ENCODE results near the gene ITGB8.
"Not testable (repeated sequence)": the region's sequence is repeated elsewhere in the genome, so short reads cannot be mapped to it uniquely, and the experiment has no call there.

Gene ITGB8

DNA sequence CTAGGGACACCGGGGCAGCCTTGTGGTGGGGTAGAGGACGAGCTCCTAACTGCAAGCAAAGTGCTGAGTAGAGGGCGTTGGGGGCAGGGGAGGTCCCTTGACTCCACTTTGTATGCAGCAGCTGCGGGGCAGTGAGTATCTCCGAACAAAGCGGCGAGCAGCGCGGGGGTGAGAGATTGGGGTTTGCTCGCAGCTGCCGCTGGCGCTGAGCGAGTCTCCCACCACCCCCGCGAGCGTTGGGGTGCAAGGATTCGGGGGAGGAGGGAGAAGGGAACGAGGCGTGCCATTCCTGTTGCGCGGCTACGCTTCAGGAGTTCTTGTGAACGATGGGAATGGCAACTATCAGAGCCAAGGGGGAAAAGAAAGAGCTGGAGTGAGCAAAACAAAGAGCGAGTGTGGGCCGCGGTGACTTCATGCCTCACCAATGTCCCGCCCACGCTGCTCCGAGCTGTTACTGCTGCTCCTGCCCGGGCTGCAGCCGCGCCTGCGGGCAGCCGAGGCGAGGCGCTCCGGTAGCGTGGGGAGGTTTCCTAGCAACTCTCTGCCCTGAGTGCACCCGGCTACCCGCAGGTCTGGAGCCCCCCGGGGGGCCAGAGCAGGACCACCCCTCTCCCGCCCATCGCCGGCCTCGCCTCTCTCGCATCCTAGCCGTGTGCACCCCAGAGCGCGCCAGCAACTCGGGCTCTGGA is at the start of gene ITGB8:
Gene ITGB8, plus strand, starts transcription at position 662 of the 689 bp plus-strand sequence. CDS start 907 bp downstream, outside the sequence.
- peak; percentile 93 for DNase-seq (ENCODE audit: low spot score)

DNA sequence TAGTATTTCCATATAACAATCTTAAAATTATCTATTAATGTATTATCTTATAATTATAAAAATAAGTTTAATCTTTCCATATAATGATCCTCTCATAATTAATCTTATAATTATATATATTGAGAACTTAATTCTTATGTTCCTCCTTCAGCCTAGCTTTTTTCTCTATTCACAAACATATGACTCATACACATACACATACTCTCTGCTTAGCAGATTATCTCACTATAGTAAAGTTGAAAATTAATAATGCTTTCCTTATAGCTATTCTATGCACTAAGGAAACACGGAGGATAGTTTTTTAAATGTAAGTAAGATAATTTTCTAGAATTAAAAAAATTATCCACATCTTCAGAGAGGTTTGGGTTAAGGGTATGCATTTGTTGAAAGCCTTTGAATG is 47.7 kb upstream of the ITGB8 start:
- DNase-seq (ENCODE audit: low spot score): no peak

DNA sequence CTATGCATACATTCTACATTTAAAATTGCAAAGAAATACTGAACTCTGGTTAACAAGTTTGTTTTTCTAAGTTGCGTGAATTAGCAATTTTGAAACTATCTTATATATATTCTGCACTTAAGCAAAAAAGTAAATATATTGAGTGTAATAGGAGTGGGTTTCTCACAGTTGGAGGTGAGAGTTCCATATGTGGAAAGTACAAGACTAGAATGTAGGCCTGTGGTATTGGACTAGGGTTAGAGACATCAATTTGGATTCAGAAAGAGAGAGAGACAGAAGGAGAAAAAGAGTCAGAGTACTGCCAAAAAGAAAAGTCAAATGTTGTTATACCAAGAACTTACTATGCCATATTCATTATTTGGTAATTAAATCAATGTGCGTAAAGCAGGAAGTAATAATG is 47.3 kb upstream of the ITGB8 start:
- no peak for DNase-seq (ENCODE audit: low spot score)

DNA sequence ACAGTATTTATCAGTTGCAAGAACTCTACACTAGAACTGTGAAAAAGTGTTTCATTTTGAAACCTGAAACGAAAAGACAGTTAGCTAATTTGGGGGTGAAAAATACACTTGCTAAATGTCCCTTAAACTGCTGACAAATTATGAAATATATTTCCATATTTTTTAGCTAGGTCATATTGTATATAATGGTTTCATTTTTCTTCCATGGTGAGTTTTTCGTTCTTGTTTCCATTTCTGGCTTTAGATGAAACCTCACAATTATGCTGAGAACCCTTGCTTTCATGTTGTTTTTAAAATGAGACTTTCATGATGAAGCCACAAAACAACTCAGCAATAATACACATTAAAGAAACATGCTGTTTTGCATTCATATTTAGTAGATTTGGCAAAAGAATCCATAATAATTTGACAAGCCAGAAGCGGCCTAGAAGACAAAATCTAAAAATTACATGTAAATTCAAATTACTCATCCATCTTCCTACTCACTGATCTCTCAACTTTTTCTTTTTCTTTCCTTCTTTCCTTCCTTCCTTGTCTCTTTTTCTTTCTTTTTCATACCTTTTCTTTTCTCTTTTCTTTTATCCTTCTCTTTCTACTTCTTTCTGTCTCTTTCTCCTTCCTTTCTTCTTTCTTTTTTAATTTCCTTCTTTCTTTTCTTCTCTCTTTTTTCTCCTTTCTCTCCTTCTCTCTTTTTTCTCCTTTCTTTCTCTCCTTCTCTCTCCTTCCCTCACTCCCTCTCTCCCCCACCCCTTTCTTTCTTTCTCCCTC is 46.5 kb upstream of the ITGB8 start:
- DNase-seq (ENCODE audit: low spot score): no peak

DNA sequence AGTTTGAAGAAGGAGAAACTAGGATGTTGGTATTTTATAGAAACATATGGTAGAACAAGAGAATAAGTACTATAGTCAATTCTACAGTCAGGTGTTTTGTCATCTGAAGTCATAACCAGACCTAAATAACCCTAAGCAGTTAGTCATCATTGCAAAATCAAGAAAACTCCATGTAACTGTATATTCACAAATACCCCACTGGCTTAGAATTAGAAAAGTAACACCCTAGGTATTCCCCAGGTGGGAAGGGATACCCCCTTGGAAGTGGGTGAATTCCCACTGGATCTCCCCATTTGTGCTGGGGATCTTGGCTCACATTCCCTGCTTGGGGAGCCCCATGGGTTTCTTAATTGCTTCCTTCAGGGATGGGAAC is 45.9 kb upstream of the ITGB8 start:
- DNase-seq (ENCODE audit: low spot score): no peak

DNA sequence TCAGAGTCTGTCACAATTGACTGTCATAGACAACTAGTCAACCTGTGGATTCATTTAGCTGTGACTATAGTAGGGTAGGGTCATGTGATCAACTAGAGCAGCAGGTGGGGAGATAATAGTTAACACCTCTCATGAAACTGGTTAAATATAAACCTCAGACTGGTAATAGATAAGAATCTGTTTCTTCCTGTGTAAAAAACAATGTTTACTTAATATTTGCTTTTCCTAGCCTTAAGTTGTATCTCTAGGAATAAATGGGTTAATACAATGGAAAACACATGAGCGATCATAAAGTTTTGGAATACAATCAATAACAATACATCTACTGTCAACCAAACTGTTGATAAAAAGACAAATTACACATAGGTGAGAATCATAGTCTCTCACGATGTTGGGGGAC is 43.4 kb upstream of the ITGB8 start:
- no peak for DNase-seq (ENCODE audit: low spot score)

DNA sequence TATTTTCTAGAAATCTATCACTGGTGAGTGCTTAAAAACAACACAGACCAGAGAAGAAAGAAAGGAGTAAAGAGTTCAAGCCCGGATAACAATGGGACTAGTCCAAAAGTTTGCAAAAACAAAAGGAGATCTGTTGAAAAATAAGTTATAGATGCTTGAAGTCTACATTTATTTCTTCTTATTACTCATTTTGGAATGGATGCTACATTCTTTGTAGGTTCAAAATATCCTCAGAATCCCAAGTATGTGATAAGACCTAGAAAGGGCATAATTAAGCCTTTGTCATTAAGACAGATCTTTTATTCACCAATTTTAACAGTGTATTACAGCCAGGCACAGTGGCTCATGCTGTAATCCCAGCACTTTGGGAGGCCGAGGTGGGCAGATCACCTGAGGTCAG is 42.7 kb upstream of the ITGB8 start:
- DNase-seq (ENCODE audit: low spot score): peak; percentile 11

DNA sequence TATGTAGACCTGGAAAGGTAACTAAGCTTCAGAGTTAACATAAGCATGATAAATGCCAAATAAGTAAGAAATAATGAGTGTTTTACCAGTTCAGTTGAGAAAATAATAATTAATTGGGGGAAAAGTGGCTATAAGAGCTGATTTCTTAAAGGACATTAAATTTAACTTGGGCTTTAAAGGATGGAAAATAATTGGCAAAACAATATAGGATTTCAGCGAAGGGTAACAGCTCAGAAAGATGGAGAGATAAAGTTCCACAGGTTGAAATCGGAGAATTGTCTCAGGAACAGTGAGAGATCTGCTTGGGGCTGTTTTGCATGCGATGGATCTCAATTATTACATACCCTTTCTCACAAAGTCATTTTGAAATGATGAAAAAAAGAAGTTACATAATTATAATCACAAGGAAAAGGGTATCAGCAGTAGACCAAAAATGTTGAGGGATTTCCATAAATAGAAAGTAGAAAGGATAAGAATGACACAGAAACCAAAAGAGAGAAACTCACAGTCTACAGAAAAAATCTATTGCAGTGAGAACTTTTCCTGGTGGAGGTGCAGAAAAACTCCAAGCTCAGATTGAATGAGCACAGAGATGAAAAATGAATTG is 40.1 kb upstream of the ITGB8 start:
- DNase-seq (ENCODE audit: low spot score): no peak

DNA sequence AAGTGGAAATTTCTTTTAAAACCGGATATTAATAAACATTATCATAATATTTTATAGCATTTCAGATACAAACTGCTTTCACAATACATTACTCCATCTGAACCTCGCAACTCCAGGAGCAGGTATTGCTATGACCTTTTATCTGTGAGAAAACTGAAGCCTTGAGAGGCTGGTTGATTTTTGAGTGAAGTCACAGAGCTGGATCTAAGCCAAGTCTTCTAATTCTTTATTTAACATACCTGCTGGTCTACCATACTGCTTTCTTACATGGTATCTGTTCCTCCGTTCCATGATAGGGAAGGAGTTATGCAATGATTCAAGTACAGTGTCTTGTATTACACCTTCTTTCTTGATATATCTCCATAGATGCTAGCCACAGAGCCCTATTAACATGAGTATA is 37.4 kb upstream of the ITGB8 start:
- no peak for DNase-seq (ENCODE audit: low spot score)

DNA sequence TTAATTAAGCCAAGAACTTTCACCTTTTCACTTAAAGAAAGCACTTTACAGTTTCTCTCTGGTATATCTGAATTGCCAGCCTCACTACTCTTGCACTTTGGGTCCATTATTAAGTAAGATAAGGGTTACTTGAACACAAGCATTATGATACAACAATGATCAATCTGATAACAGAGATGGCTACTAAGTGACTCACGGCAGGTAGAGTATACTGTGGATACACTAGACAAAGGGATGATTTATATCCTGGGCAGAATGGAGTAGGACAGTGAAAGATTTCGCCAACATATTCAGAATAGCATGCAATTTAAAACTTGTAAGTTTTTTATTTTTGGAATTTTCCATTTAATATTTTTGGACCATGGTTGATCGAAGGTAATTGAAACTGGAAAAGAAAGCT is 34.3 kb upstream of the ITGB8 start:
- no peak for DNase-seq (ENCODE audit: low spot score)

DNA sequence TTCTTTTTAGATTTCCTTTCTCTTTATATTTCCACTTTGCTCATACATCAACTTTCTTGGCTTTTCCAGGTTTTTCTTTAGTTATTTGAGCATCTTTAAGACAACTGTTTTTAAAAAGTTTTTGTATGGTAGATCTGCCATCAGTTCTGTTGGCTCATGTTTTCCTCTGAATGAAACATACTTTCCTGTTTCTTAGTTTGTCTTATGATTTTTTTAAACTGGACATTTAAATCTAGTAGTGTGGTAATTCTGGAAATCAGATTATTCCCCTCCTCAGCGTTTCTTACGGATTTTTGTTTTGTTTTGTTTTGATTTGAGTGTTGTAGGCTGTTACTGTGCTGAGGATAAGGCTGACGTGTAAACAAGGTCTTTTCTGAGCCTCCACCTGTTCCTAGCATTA is 33.8 kb upstream of the ITGB8 start:
- DNase-seq (ENCODE audit: low spot score): no peak

DNA sequence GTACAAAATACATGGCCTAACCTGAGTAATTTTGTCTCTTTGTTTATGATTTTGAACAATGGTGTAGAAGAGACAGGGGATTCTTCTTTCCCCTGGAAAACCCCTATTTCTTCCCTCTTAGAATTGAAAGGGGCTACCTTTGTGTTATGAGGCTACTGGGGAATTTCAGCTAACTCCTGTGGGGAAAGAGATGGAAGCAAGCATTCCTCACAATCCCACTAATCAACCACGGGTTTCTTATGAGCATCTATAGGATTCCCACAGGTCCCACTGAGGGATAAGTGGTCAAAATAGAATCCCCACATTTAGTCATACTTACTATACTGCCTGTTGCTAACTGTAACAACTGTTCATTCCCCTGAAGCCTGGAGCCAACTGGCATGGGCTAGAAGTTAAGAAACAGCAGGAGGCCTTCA is 32.2 kb upstream of the ITGB8 start:
- DNase-seq (ENCODE audit: low spot score): peak; percentile 16

DNA sequence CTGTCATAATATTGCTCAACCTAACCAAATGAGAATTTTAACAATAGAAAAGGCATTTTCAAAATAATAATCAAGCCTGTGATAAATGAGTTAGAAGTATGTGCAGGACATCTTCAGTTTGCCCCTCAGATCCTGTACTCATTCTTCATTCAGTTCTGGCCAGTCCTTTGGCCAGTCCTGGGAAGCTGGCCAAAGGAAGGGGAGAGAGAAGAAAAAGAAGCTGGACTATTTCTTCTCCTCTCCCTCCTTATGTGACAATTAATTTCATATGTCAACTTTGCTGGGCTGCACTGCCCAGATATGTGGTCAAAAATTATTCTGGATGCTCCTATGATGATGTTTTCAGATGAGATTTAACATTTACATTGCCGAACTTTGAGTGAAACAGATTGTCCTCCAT is 31.6 kb upstream of the ITGB8 start:
- peak; percentile 19 for DNase-seq (ENCODE audit: low spot score)

DNA sequence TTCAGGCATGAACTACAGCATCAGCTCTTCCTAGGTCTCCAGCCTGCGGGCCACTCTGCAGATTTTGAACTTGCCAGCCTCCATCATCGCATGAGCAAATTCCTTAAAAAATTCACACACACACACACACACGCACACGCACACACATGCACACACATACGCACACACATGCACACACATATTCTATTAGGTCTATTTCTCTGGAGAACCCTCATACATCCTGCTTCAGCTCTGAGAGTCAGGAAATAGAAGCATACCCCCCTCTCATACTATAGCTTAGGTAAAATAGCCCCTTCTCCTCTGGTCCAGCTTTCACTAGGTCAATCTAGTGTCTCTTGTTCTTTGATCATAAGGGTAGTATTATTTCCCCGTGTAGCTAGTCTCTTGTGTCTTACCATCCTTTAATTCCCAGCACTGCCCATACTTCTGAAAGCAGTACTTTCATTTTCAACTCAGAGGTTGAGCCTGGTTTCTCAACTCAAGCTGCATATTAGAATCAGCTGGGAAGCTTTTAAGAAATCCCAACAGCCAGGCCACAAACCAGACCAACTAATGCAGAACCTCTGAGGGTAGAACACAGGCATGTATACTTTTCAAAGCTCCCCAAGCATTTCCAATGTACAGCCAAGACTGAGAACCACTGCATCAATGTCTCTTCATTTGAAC is 30.9 kb upstream of the ITGB8 start:
- DNase-seq (ENCODE audit: low spot score): peak; percentile 43

DNA sequence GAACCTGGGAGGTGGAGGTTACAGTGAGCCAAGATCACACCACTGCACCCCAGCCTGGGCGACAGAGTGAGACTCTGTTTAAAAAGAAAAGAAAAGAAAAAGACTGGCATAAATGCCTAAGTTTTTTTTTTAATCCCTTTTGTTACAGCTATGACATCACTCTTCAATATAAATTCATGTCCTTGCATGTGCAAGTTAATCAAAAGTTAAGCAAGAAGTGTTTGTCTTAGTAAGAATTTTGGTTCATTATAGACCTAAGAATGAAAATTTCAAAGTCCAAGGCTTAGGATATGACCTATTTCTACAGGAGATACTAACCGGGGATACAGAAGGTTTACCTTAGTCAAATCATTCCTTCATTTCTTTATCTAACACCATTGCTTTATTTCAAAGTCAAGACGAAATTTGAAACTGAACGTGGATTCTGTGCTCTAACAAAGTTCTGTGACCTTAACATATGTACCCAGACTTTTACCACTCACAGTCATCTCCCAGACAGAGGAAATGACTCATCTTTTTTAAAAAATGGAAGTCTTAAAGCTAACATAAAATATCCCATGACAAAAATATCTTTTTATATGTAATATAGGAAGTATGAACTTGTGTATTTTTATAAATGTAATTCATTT is 29.3 kb upstream of the ITGB8 start:
- no peak for DNase-seq (ENCODE audit: low spot score)

DNA sequence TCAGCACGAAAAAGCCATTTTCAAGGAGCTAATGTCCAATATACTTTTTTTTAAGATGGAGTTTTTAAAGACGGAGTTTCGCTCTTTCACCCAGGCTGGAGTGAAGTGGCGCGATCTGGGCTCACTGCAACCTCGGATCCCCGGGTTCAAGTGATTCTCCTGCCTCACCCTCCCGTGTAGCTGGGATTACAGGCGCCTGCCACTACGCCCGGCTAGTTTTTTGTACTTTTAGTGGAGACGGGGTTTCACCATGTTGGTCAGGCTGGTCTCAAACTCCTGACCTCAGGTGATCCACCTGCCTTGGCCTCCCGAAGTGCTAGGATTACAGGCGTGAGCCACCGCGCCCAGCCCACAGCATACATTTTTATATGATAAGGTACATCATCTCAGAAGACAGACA is 28.4 kb upstream of the ITGB8 start:
- DNase-seq (ENCODE audit: low spot score): not testable (repeated sequence)

DNA sequence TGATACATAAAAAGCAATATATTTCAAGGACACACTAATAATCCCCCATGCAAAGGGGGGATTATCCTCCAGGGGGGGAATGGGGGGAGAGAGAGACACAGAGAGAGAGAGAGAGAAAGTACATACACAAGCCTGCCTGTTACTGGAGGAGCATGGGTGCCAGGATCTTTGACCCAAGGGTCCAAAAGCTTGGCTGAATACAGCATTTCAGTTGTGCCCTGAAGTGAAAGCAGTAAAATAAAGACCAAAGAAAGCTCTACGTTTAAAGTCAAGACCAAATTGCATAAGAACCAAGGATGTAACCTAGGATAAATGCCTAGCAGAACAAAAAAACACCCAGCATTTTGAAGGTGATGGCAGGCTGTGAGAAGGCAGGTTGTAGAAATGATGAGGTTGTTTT is 27.8 kb upstream of the ITGB8 start:
- no peak for DNase-seq (ENCODE audit: low spot score)

DNA sequence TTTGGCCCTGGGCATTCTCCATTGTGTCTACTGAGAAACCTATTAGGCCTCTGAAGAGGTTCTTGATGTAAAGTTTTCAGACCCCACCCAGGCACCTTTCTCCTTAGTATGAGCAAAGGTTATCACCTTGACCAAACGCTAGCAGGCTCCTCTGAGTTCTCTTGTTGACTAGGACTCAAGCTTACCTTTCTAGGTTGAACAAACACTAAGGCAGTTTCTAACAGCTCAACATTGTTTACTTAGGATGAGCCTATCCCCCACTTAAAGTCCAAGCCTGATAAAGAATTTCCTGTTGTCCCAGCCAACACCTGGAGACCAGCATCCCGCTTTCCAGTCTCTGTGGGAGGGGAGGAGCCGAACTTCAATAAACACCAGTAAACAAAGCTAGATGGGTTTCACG is 26.3 kb upstream of the ITGB8 start:
- no peak for DNase-seq (ENCODE audit: low spot score)

DNA sequence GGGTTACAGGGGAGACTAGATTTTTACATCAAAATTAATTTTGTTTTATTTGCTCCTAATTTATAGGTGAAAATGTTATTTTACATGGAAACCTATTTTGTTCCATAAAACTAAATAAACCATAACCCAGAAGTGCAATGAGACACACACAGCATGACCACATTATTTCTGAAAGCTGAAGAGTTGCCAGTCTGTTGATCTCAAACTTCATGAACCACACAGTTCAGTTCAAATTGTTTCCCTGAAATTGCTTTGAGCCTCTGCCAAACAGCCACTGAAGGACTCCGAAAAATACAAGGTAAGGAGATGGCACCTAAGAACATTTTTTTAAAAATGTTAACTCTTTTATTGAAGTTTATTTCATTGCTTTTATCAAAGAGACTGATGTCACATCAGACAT is 25.0 kb upstream of the ITGB8 start:
- DNase-seq (ENCODE audit: low spot score): no peak

DNA sequence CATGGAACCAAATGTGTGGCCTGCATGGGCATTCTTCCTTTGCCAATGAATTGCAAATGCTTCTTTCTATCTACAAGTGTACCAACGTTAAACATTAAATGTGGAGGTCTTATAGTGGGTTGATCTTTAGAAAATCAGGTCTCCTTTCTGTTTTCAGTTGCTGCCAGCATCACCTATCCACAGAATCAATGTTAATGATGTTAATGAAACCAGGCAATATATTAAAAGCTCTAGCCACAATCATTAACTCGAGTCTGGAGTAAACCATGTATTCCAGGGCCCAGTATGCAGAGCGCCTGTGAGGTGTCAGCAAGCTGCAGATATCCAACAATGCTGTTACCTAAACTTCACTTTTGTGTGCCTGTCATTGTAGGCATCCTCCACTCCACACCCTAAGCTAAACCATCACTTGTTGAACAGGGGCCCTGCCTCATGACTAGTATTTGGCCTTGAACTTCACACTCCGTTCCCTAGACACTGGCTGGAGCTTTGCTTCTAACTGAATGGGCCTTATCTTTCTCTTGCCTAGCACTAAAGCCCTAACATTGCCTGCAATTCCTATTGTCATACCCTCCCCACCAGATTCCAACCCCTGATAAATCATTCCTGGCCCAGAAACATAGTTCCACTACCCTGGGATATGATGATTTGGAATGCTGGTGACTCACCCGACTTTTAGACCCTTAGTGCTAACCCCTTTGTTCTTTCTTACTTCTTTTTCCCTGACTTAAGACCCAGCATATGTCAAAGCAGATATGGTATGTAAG is 24.3 kb upstream of the ITGB8 start:
- DNase-seq (ENCODE audit: low spot score): no peak

DNA sequence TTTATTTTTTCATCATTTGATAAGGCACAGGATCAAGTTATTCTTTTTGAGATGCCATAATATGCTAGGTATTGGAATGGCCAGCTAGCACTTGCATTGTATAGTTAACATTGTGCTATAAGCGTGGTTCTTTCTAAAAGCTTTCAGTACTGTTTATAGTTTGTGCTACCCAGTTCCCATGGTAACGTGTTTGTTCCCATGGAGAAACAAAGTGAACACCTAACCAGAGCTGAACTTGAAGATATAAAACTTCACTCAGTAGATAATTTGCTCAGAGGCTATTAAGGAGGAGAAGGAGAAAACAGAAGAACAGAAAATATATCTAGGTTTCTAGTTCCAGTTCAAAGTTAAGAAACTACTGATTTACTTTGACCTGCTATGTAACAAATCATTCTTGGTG is 23.6 kb upstream of the ITGB8 start:
- DNase-seq (ENCODE audit: low spot score): peak; percentile 9

DNA sequence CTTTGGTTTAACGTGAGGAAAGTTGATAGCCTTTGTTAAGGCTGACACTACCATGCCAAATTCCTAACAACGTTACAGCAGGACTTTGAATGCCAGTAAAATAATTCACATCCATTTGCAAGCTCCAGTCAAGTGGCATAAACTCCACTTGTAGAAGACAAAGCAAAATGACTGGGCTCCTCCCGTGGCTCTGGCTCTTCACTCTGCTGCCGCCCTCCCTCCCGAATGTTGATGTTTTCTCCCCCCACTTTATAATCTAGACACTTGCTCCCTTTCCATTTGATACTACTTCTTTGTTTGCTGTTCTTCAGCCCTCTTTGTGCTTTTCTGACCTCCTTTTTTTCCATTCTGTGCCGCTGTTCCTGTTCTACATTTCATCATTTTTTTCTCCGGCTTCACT is 22.8 kb upstream of the ITGB8 start:
- no peak for DNase-seq (ENCODE audit: low spot score)

Measured in AG20443 (cell line).